ENCODE data around the gene WIPI1.

GRCh38 chr17:68420065-68420464 is 37.2 kb downstream of the WIPI1 start:
- TF ChIP-seq EZH2phosphoT487 (IDR thresholded peaks at IDR 0.05; ENCODE audit: low read depth, severe bottlenecking, unreplicated experiment): no peak
- TF ChIP-seq EZH2 (IDR thresholded peaks at IDR 0.05; ENCODE audit: borderline replicate concordance): no peak
